ENCODE data around the gene CARD9.

GRCh38 chr9:136346157-136346481 lies 27.4 kb downstream of the CARD9 start:
- TF ChIP-seq CTCF (IDR thresholded peaks at IDR 0.05) (no peak), POLR2A (IDR thresholded peaks at IDR 0.05) (no peak)

All from thyroid gland (tissue), 4 donors.